ENCODE results near the gene MYO3B.

- no peak for TF ChIP-seq POLR2AphosphoS5 (IDR thresholded peaks at IDR 0.05; ENCODE audit: low read depth, low read length)
- no peak for TF ChIP-seq SPI1 (IDR thresholded peaks at IDR 0.05; ENCODE audit: low read depth, low read length)
- no peak for TF ChIP-seq POLR2A (IDR thresholded peaks at IDR 0.05; ENCODE audit: low read depth, low read length)
- no peak for TF ChIP-seq TAF1 (IDR thresholded peaks at IDR 0.05; ENCODE audit: low read depth, low read length)
- no peak for TF ChIP-seq POU2F2 (IDR thresholded peaks at IDR 0.05; ENCODE audit: low read depth, low read length)
Observed at GRCh38 chr2:170566138-170566537, 388.2 kb downstream of the MYO3B start.

All from GM12891 (cell line).